Activated CD4-positive, alpha-beta T cell treated with anti-CD3 and anti-CD28 coated beads for 36 hours (primary cell): ENCODE data around the gene SMAGP. TPM values are rescaled to one million over a fixed set of nuclear protein-coding genes. Genes with fewer than 3 reads are reported as not detected.
A peak's percentile ranks its signal among the peaks of the same experiment; 100 is the strongest.
"Not testable (repeated sequence)": the region's sequence is repeated elsewhere in the genome, so short reads cannot be mapped to it uniquely, and the experiment has no call there.

Experiments
- ATAC-seq: fragments of 200-7000 bp; cut with Tn5 transposase; one replicate; pipeline ENCODE4 v1.10.0; 2021; ENCODE audit warnings: mild to moderate bottlenecking, moderate library complexity
- CTCF ChIA-PET: fragments of 350-600 bp; sonication (Branson Sonifier 250); formaldehyde crosslinking; loops from one replicate; lab custom pipeline; 2021; ENCODE audit warnings: antibody characterized with exemption; lab: Charles Lee
- POLR2A ChIA-PET: fragments of 350-600 bp; sonication (Branson Sonifier 250); formaldehyde crosslinking; loops from one replicate; lab custom pipeline; 2021; ENCODE audit warnings: antibody characterized with exemption, inconsistent platforms; lab: Charles Lee
- DNase-seq: peaks from one replicate; pipeline ENCODE4 v3.0.0-alpha.2; 2020
- H3K27ac Mint-ChIP-seq: one replicate; pipeline ENCODE4 v1.8.0; 2021; ENCODE audit warnings: mixed read lengths
- H3K27me3 Mint-ChIP-seq: one replicate; pipeline ENCODE4 v1.8.0; 2021; ENCODE audit warnings: mixed read lengths
- H3K36me3 Mint-ChIP-seq: one replicate; pipeline ENCODE4 v1.8.0; 2021; ENCODE audit warnings: low read depth, mixed read lengths
- H3K4me1 Mint-ChIP-seq: one replicate; pipeline ENCODE4 v1.8.0; 2021; ENCODE audit warnings: mixed read lengths
- H3K4me3 Mint-ChIP-seq: one replicate; pipeline ENCODE4 v1.8.0; 2021; ENCODE audit warnings: mild to moderate bottlenecking, moderate library complexity, mixed read lengths
- H3K9me3 Mint-ChIP-seq: one replicate; pipeline ENCODE4 v1.8.0; 2021; ENCODE audit warnings: low read depth, mixed read lengths
- intact Hi-C, 2 experiments: fragments of 100-400 bp; cut with DNase I in 1 of 2; cut with micrococcal nuclease in 1 of 2; formaldehyde crosslinking; loops; one replicate each; pipeline versions ENCODE4 v1.14.2 to v1.15.1; 2022 to 2024; cut with DNase I, micrococcal nuclease
- total RNA-seq, 2 experiments: library from RNA; stranded (reverse); gene quantifications; one replicate each; pipeline ENCODE4 v1.2.3, GENCODE V29; 2021

The SMAGP gene
- total RNA-seq, 2 experiments from 2014 or later: 0.69 to 0.86 TPM

GRCh38 chr12:51225771-51226170 is 44.4 kb downstream of the SMAGP start:
- no peaks in the 10 kb centered on the region for H3K9me3 Mint-ChIP-seq
- intact Hi-C loops: no loop called here
- no peak overlapping the region for H3K4me3 Mint-ChIP-seq
- ATAC-seq: no peak
- ChIA-PET POLR2A (no interaction called here), CTCF (interaction anchor here (0.5 kb wide), 1 partner anchor 85 kb away, joined by 3 read pairs; no protein-coding TSS in a partner anchor)
- H3K27ac Mint-ChIP-seq: no peak overlapping the region
- no peaks in the 10 kb centered on the region for H3K4me1 Mint-ChIP-seq
- H3K27me3 Mint-ChIP-seq: no peaks in the 10 kb centered on the region
- no peaks in the 10 kb centered on the region for H3K36me3 Mint-ChIP-seq
- DNase-seq: no peak

GRCh38 chr12:51225234-51225633 is 45.0 kb downstream of the SMAGP start:
- intact Hi-C loops: no loop called here
- Mint-ChIP-seq H3K9me3 (no peaks in the 10 kb centered on the region), H3K27me3 (no peaks in the 10 kb centered on the region), H3K36me3 (no peaks in the 10 kb centered on the region), H3K27ac (no peak overlapping the region), H3K4me3 (no peak overlapping the region), H3K4me1 (no peaks in the 10 kb centered on the region)
- no peak for DNase-seq
- ChIA-PET CTCF (interaction anchor here (0.5 kb wide), 1 partner anchor 84 kb away, joined by 3 read pairs; no protein-coding TSS in a partner anchor), POLR2A (no interaction called here)
- no peak for ATAC-seq

DNA sequence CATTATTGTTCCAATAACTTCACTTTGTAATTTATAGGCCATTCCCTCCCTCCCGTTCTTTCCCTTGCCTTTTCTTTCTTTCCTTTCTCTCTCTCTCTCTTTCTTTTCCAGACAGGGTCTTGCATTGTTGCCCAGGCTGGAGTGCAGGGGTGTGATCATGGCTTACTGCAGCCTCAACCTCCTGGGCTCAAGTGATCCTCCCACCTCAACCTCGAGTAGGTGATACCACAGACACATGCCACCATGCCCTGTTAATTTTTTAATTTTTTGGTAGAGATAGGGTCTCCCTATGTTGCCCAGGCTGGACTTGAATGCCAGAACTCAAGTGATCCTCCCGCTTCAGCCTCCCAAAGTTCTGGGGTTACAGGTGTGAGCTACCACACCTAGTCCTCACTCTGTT is 45.6 kb downstream of the SMAGP start:
- no peak for DNase-seq
- H3K36me3 Mint-ChIP-seq: no peaks in the 10 kb centered on the region
- ChIA-PET POLR2A (no interaction called here), CTCF (no interaction called here)
- H3K27me3 Mint-ChIP-seq: no peaks in the 10 kb centered on the region
- H3K9me3 Mint-ChIP-seq: no peaks in the 10 kb centered on the region
- H3K27ac Mint-ChIP-seq: no peak overlapping the region
- H3K4me1 Mint-ChIP-seq: peaks cover 1% of the 10 kb centered on the region
- H3K4me3 Mint-ChIP-seq: no peak overlapping the region
- ATAC-seq: no peak
- intact Hi-C loops: no loop called here

GRCh38 chr12:51222461-51222860 is 47.8 kb downstream of the SMAGP start:
- POLR2A ChIA-PET: no interaction called here
- CTCF ChIA-PET: no interaction called here

GRCh38 chr12:51219857-51220256 is 50.4 kb downstream of the SMAGP start:
- ChIA-PET CTCF (interaction anchor here (1.8 kb wide), 1 partner anchor 121 kb away, joined by 5 read pairs; no protein-coding TSS in a partner anchor), POLR2A (interaction anchor here (0.6 kb wide), 1 partner anchor 285 kb away, joined by 5 read pairs; no protein-coding TSS in a partner anchor)
- not testable (repeated sequence) for H3K9me3 Mint-ChIP-seq, DNase-seq, H3K27ac Mint-ChIP-seq, H3K36me3 Mint-ChIP-seq, ATAC-seq, H3K4me3 Mint-ChIP-seq, H3K27me3 Mint-ChIP-seq
- intact Hi-C loops: loop anchor here (2.0 kb wide), 2 partner anchors 47 to 103 kb away; partner anchors contain the start of gene TFCP2 (in 1 of the 2)
- peaks cover 17% of the 10 kb centered on the region for H3K4me1 Mint-ChIP-seq

More at GRCh38 chr12:51222461-51222860, 47.8 kb downstream of the SMAGP start:
- Mint-ChIP-seq H3K4me1 (peaks cover 13% of the 10 kb centered on the region), H3K27ac (no peak overlapping the region), H3K36me3 (no peaks in the 10 kb centered on the region), H3K4me3 (no peak overlapping the region), H3K27me3 (no peaks in the 10 kb centered on the region), H3K9me3 (no peaks in the 10 kb centered on the region)
- intact Hi-C loops: no loop called here
- DNase-seq: no peak
- ATAC-seq: no peak

DNA sequence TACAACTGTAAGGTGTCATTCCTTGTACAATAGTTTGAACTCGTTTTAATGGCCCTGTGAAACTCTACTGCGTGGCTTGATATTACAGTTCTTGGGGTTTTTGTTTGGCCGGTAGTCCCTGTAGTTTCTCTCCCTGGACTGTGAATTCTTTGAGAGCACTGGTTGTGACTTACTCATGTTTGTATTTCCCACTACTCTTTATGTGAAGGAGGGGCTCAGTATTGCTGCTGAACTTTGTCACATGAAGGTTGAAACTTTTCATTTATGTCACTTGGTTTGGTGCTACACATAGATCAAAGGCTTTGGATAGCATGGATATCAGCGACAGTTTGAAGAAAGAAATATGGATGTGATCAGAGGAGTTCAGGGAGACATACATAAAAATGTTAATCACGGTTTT is 50.9 kb downstream of the SMAGP start:
- CTCF ChIA-PET: interaction anchor here (1.6 to 1.8 kb wide), 2 partner anchors 19 to 122 kb away, joined by 7 to 14 read pairs; partner anchors contain the start of gene DAZAP2

GRCh38 chr12:51218607-51219161 is 51.5 kb downstream of the SMAGP start:
- Mint-ChIP-seq H3K9me3 (no peaks in the 10 kb centered on the region), H3K4me3 (peak overlapping the region; percentile 91), H3K27ac (peak overlapping the region; percentile 95), H3K4me1 (peaks cover 17% of the 10 kb centered on the region), H3K36me3 (peaks cover 2% of the 10 kb centered on the region), H3K27me3 (no peaks in the 10 kb centered on the region)
- intact Hi-C loops: loop anchor here (1.0 to 2.0 kb wide), 7 partner anchors 20 to 454 kb away; partner anchors contain the start of genes DAZAP2 (in 2 of the 2), ATF1 (in 1 of the 2), CSRNP2 (in 1 of the 2) and TFCP2 (in 1 of the 2)
- DNase-seq (peak; percentile 23), ATAC-seq (no peak)
- ChIA-PET POLR2A (interaction anchor here (1.0 to 1.6 kb wide), 3 partner anchors 20 to 52 kb away, joined by 3 to 23 read pairs (median 3); partner anchors contain the start of gene DAZAP2), CTCF (interaction anchor here (0.6 to 2.3 kb wide), 15 partner anchors 8 to 241 kb away, joined by 3 to 14 read pairs (median 4); partner anchors contain the start of genes CSRNP2 and DAZAP2)

More for the DNA sequence above, 50.9 kb downstream of the SMAGP start:
- POLR2A ChIA-PET: no interaction called here
- Mint-ChIP-seq H3K27me3 (no peaks in the 10 kb centered on the region), H3K4me3 (peak overlapping the region; percentile 91), H3K27ac (peak overlapping the region; percentile 55), H3K4me1 (peaks cover 17% of the 10 kb centered on the region), H3K9me3 (no peaks in the 10 kb centered on the region), H3K36me3 (peaks cover 1% of the 10 kb centered on the region)
- intact Hi-C loops: loop anchor here (2.0 kb wide), 2 partner anchors 47 to 103 kb away; partner anchors contain the start of gene TFCP2 (in 1 of the 2)
- ATAC-seq (no peak), DNase-seq (no peak)

- Mint-ChIP-seq H3K36me3 (peaks cover 2% of the 10 kb centered on the region), H3K4me1 (peaks cover 17% of the 10 kb centered on the region), H3K27ac (peak within 1 kb of the TSS; percentile 95), H3K4me3 (peak within 1 kb of the TSS; percentile 91), H3K27me3 (no peaks in the 10 kb centered on the region), H3K9me3 (no peaks in the 10 kb centered on the region)
- peak; percentile 80 for DNase-seq
- ChIA-PET POLR2A (interaction anchor here (0.6 to 1.6 kb wide), 5 partner anchors 21 to 239 kb away, joined by 3 to 23 read pairs (median 3); partner anchors contain the start of gene DAZAP2), CTCF (interaction anchor here (0.6 to 2.3 kb wide), 15 partner anchors 9 to 241 kb away, joined by 3 to 14 read pairs (median 4); partner anchors contain the start of genes CSRNP2 and DAZAP2)
- ATAC-seq: peak; percentile 80
- intact Hi-C loops: loop anchor here (1.0 to 2.0 kb wide), 7 partner anchors 20 to 454 kb away; partner anchors contain the start of genes DAZAP2 (in 2 of the 2), ATF1 (in 1 of the 2), CSRNP2 (in 1 of the 2) and TFCP2 (in 1 of the 2)
Observed at GRCh38 chr12:51217968-51218606, 52.1 kb downstream of the SMAGP start, which contains the start of gene POU6F1. Gene POU6F1, minus strand, starts transcription at chr12:51218062. Its CDS starts 11,226 bp downstream, at chr12:51206836.

DNA sequence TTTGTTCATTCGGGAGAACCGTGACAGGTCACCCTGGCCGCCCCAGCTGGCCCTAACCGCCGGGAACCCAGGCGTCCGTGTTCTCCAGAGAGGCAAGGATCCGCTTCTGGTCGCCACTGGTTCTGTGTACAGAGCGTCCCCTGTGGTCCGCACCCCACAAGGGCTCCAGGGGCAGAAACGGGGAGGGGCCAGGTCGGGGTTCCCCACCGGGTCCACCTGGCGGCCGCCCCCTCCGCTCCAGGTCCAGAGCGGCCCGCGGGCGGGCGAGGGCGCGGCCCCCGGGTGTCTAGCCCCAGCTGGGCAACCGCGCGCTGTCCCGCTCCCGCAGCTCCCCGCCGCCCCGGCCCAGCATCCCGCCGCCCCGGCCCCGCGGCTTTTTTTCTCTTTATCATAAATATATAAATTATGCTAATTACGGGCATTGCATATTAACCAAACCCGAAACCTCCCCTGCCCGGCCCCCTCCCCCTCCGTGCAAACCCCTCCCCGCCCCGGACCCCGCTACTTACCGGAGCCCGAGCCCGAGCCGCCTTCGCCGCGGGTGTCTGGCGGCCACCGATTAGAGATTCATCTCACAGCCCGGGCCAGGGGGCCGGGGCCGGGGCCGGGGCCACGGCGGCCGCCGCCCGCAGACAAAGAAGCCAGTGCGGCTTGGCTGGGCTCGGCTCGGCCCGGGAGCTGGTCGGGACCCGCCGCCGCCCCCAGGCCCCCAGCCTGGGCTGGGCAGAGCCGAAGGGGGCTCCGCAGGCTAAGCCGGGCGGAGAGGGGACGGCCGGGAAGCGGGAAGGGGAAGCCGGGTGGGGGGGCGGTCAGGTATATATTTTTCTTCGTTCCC is 52.9 kb downstream of the SMAGP start:
- Mint-ChIP-seq H3K9me3 (no peaks in the 10 kb centered on the region), H3K4me1 (peaks cover 17% of the 10 kb centered on the region), H3K4me3 (peak overlapping the region; percentile 91), H3K27ac (peak overlapping the region; percentile 95), H3K27me3 (no peaks in the 10 kb centered on the region), H3K36me3 (peaks cover 2% of the 10 kb centered on the region)
- ChIA-PET POLR2A (interaction anchor here (0.5 to 1.6 kb wide), 5 partner anchors 21 to 655 kb away, joined by 3 to 23 read pairs (median 4); partner anchors contain the start of gene DAZAP2), CTCF (interaction anchor here (0.7 to 2.3 kb wide), 8 partner anchors 9 to 124 kb away, joined by 3 to 7 read pairs (median 6); partner anchors contain the start of gene DAZAP2)
- ATAC-seq (peak; percentile 31), DNase-seq (peak; percentile 64)
- intact Hi-C loops: no loop called here

GRCh38 chr12:51216642-51217041 is 53.6 kb downstream of the SMAGP start:
- Mint-ChIP-seq H3K27ac (peak overlapping the region; percentile 78), H3K9me3 (no peaks in the 10 kb centered on the region), H3K27me3 (no peaks in the 10 kb centered on the region), H3K4me3 (peak overlapping the region; percentile 57), H3K4me1 (peaks cover 17% of the 10 kb centered on the region), H3K36me3 (peaks cover 2% of the 10 kb centered on the region)
- no peak for DNase-seq
- POLR2A ChIA-PET: interaction anchor here (0.6 kb wide), 1 partner anchor 443 kb away, joined by 4 read pairs; no protein-coding TSS in a partner anchor
- CTCF ChIA-PET: interaction anchor here (0.7 to 2.3 kb wide), 3 partner anchors 22 to 111 kb away, joined by 3 to 7 read pairs (median 6); partner anchors contain the start of gene DAZAP2
- no peak for ATAC-seq
- intact Hi-C loops: no loop called here
